GM19025 (cell line): ENCODE data around the gene NHSL2.

Source experiments
- ATAC-seq: cut with Tn5 transposase; IDR thresholded peaks from one replicate; pipeline ENCODE4 v1.9.1; 2021; ENCODE audit warnings: mild to moderate bottlenecking, low read depth, moderate library complexity; ENCODE audit not compliant: unreplicated experiment

The NHSL2 gene

DNA sequence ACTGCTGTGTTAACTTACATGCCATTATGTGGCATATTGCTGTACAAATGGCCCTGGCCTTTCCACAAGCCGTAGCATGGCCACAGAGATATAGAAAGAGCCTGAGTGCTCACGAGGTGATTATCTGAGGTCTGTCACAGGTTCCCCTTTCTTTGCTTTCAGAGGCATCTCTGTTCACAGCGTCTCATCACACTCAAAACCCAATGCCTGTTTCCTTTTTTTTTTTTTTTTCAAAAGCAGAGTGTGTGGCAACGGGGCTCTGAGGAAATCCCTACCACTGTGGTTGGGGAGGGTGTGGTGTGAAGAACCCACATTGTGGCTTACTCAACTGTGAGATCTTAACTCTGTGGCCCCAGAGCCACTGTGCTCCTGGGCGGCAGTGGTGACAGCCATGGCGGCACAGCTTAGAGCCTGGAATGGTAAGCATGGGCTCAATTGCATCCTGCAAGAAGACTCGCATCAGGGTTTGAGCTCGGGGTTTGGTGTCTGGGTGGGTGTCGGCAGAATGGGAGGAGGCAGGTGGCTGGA lies 190.2 kb downstream of the NHSL2 start:
- peak; percentile 68 for ATAC-seq

DNA sequence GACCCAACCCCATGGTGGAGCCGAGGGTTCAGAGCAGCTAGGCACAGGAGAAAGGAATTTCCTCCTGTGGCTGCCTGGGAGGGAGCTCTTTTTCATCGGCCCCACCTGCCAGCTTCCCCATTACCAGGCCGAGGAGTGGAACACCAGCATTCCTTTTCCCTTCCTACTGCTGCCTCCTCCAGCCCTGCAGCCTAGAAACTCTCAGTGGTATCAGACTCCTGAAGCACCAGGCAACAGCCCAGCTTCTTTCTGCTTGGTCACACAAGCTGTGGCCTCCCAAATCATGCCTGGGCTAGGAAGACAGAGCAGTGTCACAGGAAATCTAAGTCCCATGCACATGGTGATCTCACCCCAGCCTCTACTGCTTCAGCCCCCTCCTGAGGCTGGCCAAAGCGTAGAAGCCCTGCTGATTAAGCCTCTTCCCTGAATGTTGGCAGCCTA lies 191.0 kb downstream of the NHSL2 start:
- ATAC-seq: no peak

DNA sequence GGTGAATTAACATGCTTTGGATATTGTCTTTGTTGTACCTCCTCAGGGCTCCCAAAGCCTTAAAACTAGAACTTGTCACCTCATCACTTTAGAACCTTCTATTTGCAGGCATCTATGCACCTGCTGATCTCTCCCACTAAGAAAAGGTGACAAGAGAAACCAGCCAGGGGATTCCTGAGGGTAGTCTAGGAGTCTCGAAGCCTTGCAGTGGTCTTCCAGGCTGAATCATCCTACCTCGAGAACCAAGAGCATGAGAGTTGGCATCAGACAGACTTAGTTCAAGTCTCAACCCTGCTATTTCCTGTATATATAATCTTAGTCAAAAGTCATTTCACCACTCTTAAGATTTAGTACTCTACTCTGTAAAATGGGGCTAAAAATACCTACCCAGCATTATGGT lies 191.5 kb downstream of the NHSL2 start:
- ATAC-seq: no peak

DNA sequence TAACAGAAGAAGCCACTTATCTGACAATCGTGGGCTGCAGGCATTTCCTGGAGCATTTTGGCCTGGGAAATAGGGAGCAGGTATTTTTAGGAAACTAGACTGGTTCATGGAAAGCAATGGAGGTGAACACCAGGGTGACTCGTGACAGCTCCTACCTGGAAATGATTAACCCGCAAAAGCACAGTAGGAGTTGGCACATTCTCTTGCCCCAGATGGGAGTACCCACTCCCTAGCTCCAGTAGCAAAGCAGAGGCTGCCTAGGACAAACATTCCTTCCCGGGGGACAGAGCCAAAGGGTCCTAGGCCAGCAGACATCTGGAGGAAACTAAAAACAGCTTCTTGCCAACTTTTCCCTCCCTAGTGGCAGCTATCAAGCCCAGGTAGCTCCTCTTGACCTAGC lies 192.1 kb downstream of the NHSL2 start:
- no peak for ATAC-seq

DNA sequence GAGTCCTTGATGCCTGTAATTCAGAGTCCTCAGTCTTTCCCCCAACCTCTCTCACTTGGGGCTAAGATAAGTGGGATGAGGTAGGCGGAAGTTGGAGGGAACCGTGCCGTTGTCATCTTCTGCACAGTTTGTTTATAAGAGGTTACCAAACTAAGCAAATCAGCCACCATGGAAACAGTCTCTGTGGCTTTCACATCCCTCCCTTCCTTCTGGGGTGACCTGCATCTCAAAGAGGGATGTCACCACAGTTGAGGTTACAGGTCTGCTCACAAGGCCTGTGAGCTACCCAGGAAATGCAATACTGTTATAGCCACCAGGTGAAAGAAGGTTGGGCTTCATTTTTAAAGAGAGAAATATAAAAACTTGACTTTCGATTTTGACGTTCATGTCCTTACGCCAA lies 194.8 kb downstream of the NHSL2 start:
- peak; percentile 47 for ATAC-seq

DNA sequence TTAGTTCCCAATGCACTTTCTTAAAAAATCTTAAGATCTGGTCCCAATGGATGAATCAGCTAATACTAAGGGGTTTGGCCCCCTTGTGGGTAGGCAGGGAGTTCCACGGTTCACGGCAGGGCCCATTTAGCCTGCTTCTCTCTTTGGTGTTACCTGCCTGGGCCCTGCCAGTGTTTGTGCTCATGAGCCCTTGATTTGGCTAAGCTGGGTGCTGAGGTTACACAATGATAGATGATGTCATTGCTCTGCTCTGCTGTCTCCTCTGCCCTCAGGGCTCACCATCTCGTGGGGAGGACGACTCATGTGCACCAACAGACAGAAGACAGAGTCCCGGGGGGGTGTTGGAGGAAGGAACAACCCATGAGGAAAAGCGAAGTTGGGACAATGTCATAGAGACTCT lies 196.7 kb downstream of the NHSL2 start:
- no peak for ATAC-seq

DNA sequence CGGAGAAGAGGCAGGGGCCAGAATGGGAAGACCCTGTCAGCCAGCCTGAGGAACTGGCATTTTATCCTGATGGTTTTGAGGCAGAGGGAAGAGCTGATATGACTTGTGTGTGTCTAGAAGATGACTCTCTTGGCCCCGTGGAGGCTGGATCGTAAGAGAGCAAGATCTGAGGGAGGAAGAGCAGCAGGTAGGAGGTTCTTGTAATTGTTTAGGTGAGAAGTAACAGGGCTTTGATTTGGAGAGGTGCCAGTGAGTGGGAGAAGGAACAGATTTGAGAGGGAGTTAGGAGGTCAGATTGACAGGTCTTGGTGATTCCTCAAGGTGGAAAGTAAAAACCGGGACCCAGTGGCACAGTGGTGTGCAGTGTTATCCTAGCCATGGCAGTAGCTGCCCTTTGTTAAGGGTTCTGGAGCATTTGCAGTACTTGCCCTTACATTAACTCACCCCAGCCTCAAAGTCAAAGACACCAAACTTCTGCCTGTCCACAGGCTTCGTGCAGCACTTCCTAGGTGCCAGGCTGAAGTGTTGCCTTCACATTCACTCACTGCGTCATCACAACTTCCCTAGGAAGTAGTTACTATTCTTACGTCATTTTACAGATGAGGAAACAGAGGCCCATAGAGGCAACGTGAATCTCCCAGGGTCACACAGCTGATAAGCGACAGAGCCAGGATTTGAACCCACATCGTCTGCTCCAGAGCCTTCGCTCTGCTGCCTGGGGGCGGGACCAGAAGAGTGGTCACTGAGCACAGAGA lies 197.4 kb downstream of the NHSL2 start:
- ATAC-seq: no peak

DNA sequence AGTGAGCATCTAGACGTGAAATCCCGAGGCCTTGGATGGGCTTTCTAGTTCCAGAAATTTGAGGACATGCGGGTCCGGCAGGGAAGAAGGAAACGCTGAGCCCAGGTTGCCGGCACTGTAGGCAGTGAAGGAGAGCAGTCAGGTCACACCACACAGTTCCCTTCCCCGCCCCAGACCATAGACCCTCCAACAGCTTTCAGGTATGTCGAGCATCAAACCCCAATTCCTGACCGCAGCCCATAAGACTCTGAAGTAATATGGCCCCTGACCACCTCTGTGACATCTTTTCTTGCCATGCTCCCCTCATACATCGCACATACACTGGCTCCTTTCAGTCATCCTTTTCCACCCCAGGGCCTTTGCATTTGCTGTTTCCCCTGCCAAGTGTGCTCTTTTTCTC lies 198.0 kb downstream of the NHSL2 start:
- no peak for ATAC-seq

DNA sequence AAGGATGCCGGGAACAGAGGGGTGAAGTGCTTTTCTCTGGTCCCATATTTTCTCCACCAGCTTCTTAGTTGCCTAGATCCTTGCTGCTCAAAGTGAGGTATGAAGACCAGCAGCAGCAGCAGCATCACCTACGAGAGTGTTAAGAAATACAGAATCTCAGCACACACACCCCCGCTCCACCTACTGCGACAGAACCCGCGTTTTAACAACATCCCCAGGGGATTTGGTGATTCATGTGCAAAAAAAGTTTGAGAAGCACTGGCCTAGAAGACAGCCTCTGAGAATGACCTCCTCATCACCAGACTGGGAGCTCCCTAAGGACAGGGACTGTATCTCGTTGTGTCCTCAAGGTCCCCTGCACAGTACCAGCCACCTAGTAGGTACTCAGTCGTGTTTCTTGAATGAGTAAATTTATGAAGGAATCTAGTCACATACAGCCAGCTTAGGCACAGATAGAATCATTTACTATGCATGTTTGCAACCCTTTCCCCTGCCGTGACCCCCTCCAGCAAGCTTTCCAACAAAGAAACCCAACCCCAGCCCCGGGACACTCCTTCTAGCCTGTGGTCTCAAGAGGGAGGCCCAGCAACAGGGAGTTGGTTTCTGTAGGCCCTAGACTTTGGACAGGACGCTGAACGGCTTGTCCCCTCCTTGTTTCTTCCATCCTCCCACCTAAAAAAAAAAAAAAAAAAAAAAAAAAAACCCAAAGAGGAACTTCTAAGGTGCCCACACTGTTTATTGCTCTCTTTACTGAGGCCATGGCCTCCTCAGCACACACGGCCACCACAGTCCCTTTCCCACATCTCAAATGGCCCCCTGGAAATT lies 199.6 kb downstream of the NHSL2 start:
- ATAC-seq: no peak

DNA sequence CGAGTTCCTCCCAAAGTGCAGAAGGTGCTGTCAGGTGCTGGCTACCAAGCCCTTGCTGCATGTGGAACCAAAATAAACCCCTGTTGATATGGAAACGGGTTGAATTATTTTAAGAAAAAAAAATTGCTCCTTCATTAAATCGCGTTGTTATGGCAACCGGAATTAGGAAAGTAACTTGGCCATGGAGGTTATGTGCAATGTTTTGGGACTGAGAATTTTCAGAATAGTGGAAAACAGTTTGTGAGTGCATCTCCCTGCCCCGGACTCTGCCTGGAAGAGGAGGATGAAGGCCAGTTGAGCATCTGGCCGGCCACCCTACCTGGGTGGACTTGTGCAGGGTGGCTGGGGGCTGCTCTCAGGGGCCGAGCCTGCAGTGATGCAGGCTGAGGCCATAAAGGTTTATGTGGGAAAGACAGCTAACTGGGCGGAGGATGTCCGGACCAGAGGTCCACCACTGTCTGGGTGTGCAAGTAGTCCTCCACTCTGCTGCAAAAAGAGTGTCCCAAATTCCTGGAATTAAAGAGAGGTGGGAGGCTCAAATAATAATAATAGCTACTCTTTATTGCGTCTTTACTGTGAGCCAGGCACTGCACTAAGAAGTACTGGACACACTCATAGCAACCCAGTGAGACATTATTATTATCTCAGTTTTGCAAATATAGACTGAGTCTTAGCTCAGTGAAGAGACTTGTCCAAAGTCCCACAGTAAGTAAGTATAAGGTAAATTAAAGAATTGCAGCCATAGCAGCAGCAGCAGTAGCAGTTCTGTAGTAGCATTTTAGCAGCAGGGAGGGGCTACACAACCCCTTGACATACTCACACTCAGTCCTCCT lies 200.4 kb downstream of the NHSL2 start:
- ATAC-seq: no peak

DNA sequence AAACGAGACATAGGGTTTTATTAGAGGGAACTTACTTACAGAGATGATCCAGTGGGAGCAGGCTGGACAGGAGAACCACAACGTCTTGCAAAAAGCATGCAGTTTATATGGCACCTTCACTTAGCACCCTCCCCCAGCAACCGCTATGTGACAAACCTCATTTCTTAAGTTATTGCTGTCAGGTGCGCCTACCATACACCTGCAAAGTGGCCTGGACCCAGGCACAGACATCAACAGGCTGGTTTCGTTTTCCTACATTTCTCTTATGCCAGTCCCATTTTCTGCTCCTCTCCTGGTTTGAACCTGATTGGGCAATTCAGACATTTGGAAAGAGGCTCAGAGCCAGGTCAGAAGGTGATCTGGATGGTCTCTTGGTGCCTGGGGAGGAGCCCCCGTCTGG lies 202.8 kb downstream of the NHSL2 start:
- ATAC-seq: no peak

DNA sequence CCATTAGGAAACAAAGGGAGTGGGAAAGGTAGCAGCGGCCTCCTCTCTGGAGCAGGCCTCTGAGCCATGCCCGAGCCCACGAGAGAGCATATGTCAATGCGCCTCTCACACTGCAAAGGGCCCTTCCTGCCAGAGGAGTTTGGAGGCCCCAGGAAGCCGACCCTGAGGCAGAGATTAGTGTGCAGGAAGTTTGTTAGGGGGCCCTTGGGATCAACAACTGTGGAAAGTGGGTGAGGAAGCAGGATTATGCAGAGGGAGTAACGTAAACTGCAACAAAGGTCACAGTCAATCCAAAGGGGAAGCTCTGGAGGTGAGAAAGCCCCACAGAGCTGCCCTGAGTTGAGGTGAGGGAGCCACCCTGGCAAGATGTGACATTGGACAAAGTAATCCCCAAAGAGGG lies 203.7 kb downstream of the NHSL2 start:
- no peak for ATAC-seq

DNA sequence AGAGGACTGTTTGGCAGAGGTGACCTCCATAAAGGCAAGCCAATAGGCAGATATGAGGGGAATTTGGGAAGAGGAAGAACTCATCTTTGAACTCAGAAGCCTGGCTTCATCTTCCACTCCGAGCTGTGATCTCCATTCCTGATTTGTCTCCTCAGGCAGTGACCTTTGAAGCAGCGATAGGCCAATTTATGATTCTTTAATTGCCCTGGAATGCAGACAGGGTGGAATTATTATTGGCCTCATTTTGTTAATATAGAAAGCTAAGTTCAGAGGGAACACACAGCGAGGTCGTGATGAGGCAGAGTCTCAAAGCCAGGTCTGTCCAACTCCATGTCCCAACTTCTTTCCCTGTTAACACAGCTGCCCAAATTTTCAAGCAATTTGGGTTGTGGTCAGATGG lies 204.2 kb downstream of the NHSL2 start:
- ATAC-seq: no peak

DNA sequence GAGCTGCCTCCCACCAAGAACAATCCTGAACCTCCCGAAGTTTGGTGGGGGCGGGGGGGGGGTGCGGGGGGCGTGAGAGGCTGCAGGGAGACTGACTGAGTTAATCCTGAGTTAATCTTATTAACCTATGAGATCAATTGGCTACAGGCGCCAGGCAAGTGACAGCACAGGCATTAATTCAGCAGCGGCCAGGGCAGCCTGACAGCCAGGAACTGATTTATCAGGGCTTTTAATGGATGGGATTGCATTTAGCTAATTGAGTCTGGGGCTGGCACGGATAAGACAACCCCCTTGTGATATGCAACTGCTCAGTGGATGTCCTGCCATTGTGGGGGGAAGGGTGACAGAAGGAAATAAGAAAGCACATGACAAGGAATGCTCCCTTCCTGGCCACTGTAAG lies 204.7 kb downstream of the NHSL2 start:
- no peak for ATAC-seq

DNA sequence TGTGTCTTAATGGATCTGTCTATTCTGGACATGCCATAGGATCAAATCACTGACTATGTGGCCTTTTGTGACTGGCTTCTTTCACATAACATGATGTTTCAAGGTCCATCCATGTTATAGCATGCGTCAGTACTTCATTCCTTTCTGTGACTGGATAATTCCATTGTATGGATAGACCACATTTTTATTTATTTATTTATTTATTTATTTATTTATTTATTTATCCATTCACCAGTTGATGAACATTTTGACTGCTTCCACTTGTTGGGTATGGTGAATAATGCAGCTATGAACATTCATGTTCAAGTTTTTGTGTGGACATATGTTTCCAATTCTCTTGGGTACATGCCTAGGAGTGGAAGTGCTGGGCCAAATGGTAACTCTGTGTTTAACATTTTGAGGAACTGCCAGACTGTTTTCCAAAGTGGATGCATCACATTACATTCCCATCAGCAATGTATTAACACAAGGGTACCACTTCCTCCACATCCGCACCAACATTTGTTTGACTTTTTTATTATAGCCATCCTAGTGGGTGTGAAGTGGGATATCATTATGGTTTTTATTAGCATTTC lies 207.1 kb downstream of the NHSL2 start:
- no peak for ATAC-seq

DNA sequence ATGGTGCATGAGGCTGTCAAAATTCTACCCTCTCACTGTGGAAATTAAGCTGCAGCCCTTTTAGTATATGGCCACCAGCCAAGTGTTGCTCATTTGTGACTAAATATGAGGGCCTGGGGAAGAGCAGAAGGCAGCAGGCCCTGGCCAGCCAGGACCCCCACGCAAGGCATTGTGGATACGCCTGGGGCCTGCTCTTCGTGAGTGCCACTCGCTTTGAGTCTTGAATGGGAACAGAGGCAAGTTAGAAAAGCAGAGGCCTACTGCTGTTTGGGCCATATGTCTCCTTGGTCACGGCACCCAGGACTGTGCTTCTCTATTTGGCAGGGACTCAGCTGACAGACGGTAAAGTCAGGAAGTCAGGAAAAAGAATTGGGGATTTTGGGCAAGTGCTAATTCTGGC lies 210.2 kb downstream of the NHSL2 start:
- ATAC-seq: no peak

DNA sequence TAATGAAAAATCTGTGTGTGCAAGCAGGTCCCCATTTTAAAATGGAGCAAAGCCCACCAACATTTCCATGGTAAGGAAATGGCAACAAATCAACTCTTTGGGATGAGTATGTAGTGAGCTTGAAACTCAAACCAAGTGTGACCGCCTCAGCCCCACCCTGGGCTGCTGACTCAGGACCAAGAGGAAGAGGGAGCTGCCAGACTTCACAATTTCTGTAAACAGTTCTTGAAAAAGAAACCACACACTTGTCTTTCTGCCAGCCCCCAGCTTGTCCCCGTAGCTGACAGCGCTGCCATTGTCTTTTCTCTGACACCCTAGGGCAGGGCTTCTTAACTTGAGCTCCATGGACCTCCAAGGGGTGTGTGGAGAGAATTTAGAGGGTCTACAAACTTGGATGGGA lies 210.7 kb downstream of the NHSL2 start:
- peak; percentile 61 for ATAC-seq

DNA sequence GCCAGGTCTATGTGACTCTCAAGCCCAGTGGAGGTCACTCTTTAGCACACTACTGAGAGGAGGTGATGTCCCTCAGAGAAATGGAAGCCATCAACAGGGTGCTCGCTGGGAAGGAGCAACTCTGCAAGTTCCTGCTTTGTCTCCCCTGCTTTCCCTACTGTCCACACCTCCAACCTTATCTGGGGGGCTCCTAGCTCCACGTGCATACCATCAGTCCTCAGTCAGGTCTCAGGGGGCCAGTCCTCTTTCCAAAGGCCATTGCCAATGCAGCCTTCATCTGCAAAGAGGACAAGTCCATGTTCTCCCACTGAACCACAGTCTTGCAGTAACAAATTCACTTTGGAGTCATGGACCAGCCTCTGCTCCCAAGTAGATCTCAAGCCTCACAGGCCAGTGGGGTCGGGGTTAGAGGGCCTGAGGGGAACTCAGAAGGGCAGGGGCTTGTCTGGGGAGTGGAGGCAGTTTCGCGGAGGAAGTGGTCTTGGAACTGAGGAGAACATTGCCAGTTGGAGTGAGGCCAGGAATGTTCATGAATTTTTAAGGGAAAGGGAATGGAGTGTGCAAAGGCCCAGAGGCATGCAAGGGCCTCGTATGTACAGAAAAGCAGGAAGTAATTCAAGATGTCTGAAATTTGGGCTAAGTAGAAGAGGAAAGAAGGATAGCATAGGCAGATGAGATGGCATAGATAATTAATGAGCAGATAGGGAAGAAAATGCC lies 212.1 kb downstream of the NHSL2 start:
- no peak for ATAC-seq

DNA sequence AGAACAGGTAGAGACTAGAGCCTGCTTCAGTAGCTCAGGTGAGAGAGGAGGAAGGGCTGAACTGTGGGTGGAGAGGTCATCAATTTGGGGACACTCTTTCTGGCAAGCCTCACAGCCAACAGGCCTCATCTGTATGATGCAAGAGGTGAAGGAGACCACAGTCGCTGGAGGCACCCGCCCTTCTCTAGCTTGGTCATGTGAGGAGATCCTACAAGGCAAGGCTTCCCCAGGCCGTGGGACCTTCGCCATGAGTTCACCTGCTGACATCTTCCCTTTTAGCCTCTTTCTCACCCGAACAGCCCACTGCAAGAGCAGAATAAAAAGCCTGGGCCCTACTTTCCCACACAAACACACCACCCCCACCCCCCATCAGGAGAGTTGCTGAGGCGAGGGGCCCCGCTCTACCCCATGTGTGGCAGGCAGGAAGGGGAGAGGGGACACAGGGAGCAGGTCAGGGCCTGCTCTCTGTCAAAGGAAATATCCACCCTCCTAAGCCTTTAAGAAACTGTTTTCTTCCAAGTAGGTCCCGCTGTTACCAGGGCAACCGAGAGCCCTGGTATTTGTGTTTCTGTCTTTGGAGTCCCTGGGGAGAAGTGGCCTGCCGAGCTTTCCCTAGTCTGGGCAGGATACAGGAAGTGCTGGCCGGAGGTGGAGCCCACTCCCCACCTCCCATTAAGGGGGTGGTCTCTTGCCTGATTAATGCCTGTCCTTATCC lies 213.0 kb downstream of the NHSL2 start:
- no peak for ATAC-seq
